SKM-1 (cell line): ENCODE data around the gene KIAA1549.

Experiments
- DNase-seq: peaks from one replicate; lab custom pipeline; 2025; ENCODE audit not compliant: unreplicated experiment; lab: John Stamatoyannopoulos, UW

The KIAA1549 gene

DNA sequence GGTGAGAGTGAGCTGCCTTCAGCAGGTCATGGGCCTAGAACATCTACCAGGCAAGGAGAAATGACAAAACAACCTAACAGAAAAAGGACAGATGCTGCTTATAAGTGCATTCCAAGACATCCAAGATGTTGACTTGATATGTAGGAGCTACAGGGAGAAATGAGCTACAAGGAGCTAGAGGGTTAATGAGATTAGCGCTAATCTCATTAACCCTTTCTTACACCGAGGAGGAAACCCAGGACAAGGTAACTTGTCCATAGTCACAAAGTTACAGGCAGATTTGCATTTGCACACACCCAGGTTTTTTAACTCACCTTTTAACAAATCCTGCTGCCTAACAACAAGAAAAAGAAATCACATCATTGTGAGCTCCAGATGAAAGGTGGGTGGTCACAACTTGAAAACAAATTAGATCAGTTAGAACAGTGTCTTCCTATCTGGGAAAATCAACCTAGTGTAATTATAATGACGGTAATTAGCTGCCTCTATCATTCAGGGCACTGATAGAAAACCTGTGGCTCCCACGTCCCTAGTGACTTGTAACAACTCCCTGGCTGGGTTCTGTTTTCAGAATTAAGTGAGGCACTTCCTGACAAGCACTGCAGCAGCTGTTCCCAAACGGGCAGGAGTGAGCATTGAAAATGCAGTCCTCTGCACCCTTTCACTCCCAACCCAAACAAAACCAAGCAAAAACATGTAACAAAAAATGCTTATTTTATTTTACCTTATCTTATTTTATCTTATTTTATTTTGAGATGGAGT lies 5.7 kb downstream of the KIAA1549 start:
- DNase-seq = no peak

DNA sequence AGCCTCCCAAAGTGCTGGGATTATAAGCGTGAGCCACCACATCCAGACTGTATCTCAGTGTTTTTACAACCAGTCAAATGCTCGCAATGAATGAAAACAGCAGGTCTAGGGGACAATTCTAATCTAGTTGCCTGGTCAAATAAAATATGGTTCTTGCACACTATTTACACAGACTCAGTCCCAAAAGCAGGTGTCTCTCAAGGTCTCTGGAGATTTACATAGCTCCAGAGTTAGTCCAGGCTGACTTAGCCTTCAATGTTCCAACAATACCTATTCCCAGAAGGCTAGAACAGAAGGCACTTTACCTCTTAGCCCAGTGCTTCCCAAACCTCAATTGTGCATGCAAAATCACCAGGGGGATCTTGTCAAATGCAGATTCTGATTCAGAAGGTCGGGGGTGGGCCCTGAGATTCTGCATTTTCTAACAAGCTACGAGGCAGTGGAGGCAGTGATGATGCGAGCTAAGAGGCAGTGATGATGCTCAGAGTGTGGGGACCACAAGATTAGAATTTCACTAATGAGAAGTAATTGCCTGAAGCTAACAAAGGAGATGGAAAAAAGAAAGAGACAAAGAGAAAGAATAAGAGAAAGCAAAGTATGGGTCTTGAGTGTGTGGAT lies 6.4 kb downstream of the KIAA1549 start:
- DNase-seq = no peak

DNA sequence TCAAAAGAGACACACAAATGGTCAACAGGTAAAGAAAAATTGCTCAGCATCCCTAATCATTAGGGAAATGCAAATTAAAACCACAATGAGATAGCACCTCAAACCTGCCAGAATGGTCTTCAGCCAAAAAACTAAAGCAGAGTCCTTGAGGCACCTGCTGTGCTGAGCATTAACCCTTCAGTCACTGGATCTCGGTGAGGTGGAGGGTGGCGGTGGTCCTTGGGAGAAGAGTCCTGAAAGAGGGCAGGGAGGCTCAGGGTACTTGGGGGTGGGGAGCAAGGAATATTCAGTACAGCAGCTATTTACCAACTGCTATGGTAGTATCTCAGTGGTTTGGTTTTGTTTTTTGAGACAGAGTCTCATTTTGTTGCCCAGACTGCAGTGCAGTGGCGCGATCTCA lies 7.1 kb downstream of the KIAA1549 start:
- no peak for DNase-seq

DNA sequence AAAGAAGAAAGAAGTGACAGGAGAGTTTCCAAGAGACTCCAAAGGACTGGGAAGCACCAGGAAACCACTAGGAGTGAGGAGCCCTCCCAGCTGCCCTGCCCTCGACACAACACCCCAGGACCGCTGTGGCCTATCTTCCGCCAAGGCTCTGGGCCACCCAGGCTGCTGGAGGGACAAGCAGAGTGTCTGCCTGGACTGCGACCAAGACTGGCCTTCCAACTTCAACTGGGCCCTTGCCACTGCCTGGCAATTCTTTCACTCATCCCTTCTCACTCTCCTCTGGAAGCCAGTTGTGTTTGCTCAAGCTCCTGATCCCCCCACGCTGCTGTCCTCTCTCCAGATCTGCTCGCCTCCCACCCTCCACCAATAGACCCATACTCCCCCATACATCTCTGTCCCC lies 10.2 kb downstream of the KIAA1549 start:
- no peak for DNase-seq

DNA sequence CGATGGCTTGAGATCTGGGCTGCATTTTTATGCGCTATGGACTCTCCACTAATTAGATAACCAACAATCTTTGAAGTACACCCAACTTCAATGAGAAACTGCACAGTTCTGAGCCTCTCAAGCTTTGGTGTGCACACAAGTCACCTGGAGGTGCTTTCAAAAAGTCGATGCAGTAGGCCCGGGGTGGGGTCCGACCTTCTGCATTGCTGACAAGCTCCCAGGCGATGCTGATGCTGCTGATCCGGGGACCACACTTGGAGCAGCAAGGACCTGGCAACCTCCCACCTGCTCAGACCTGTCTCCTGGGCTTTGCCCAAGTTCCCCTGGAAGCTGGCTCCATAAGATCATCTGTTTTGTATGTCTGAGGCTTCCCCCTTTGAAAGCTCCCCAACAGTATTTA lies 10.7 kb downstream of the KIAA1549 start:
- DNase-seq = no peak

DNA sequence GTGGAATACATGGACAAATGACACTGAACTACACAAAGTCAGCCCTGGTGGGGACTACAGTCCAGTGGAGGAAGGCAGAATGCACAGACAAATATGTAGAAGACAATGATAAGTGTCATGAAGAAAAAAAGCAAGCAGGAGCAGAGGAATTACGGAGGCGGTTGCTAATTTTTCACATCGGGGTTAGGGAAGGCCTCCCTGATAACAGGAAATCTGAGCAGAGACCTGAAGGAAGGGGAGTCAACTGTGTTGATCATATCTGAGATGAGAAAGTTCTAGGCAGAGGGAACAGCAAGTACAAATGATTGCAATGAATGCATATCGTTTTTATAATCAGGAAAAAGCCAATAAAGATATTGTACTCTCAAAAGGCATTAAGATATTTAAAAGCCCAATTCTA lies 14.0 kb downstream of the KIAA1549 start:
- no peak for DNase-seq

DNA sequence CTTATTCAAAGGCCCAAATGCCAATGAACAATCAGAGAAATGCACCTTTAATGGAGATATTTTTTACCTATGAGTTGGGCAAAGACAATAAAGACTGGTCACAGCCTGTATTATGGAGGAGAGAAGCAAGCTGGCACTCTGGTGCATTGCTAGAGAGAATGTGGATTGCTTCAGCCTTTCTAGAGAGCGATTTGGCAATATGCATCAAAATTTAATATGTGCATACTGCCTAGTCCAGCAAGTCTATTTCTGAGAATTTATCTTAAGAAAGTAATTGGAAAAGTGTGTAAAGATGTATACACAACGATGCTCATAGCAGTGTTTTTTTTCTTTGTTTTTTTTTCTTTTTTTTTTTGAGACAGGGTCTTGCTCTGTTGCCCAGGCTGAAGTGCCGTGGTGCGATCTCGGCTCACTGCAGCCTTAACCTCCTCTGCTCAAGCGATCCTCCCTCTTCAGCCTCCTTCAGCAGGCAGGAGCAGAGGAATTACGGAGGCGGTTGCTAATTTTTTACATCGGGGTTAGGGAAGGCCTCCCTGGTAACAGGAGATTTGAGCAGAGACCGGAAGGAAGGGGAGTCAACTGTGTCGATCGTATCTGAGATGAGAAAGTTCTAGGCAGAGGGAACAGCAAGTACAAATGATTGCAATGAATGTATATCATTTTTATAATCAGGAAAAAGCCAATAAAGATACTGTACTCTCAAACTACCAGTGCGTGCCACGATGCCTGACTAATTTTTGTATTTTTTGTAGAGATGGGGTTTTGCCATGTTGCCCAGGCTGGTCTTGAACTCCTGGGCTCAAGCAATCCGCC lies 16.4 kb downstream of the KIAA1549 start:
- no peak for DNase-seq

DNA sequence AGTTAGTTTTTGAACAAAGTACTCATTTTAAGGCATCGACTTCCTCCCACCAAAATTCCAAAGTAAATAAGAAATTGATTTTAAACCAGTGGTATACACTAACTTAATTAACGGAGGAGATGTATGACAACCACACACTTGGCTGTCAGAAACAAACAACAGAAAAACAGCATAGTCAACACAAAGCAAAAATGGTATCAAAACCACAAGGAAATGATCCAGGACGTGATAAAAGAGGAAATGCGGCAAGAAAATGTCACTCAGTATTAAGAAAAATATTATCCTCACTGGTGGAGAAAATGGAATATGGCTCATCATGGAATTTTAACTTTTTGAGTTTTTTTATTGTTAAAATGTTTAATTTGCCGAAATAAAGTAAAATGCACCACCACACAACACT lies 17.5 kb downstream of the KIAA1549 start:
- DNase-seq = no peak

DNA sequence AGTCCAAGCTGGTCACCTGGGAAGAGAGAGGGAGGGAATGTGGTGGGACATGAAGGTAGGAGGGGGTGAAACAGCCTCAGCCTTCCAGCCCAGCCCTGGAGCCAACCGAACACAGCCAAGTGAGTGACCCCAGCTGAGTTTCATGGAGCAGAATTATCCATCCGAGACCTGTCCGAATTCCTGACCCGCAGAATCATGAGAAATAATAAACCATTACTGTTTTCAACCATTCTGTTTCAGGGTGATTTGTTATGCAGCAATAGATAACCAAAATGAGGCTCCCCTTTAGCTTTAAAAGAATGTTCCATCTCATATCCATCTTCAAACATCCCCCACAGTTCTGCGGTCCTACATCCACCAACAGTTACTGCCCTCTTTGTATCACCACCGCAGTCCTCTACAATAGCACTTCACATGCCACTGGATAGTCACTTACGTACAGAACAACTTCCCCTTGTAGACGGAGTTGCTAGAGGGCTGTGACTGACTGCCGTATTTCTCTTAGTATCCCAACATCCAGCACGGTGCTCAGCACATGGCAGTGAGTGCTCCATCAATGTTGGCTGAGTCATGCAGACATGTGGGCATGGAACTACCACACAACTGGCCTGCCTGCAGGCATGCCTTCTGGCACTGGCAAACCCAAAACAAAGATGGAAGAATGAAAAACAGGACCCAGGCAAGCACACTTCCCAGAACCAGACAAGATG lies 18.5 kb downstream of the KIAA1549 start:
- no peak for DNase-seq

DNA sequence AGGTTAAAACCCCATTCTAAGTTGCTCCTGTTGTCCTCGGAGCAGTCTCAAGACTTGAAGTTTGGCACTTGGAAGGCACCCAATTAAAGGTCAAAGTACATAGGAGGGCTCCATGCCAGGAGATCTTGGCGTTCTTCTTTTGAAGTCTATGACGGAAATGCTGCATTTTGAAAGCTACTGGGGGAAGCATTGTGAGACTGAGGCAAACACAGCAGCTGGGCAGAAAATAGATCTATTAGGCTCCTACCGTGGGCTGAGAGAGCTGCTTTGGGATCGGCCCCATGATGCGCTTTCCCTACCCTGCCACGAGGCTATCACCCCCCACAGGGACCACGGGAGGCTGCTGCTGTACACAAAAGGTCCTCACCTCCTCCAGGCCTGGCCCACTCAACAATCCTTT lies 20.0 kb downstream of the KIAA1549 start:
- no peak for DNase-seq

DNA sequence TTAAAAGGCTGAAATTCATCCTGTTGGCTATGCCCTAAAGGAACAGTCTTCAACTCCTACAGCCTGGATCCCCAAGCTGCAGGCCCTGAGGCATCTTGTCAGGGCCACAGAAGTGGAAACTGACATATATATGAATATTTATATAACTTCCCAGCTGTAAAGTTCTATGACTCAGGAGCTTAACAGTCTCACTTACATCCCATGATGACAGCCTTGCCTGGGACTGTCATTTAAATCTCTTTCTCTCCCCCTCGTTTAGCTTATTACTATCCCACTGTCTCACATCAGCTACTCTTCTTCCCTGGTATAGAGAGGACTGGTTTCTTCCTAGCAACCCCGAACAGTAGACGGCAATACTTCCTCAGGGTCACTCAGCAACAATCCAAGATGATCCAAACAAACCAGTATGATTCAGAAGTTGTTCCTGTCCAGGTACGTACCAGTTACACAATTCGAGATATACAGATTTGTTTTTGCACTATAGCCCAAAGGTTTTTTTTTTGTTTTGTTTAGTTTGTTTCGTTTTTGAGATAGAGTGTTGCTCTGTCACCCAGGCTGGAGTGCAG lies 22.7 kb downstream of the KIAA1549 start:
- no peak for DNase-seq

DNA sequence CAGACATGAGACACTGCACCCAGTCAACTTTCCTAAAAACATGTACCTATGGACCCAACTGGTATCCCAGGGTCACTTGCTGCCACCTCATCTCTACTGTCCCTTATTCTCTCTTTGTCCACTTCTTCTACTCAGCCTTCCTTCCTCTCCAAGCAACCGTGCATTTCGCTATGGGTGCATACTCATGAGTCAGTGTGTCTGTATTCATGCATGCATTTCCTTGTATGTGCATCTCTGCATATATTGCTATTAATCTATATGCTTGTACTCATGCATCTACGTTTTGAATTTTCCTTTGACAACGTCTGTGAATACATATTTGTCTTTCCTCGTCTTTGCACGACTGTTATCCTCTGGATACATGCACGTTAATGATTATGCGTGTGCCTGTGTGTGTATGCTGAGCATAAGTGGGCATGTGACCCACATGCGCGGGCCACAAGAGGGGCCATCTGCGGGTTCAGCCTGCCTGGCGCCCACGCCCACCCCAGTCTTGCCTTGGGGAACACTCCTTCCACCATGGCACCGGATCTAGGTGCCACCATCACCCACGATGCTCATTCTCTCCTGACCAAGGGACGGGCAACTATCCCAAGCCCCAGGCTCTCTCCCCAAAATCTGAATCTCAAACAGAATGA lies 23.3 kb downstream of the KIAA1549 start:
- no peak for DNase-seq

DNA sequence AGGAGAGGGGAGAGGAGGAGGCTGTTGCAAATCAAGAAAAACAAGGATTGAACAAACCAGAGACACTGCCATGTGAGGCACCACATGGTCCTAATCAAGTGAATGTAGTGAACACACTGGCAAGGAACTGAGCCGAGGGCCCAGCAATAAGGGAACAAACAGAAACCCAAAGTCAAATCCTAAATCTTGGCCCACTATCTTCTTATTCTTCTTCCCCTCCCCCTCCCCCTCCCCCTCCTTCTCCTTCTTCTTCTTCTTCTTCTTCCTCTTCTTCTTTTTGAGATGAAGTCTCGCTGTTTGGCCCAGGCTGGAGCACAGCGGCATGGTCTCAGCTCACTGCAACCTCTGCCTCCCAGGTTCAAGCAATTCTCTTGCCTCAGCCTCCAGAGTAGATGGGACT lies 24.0 kb downstream of the KIAA1549 start:
- DNase-seq = no peak

DNA sequence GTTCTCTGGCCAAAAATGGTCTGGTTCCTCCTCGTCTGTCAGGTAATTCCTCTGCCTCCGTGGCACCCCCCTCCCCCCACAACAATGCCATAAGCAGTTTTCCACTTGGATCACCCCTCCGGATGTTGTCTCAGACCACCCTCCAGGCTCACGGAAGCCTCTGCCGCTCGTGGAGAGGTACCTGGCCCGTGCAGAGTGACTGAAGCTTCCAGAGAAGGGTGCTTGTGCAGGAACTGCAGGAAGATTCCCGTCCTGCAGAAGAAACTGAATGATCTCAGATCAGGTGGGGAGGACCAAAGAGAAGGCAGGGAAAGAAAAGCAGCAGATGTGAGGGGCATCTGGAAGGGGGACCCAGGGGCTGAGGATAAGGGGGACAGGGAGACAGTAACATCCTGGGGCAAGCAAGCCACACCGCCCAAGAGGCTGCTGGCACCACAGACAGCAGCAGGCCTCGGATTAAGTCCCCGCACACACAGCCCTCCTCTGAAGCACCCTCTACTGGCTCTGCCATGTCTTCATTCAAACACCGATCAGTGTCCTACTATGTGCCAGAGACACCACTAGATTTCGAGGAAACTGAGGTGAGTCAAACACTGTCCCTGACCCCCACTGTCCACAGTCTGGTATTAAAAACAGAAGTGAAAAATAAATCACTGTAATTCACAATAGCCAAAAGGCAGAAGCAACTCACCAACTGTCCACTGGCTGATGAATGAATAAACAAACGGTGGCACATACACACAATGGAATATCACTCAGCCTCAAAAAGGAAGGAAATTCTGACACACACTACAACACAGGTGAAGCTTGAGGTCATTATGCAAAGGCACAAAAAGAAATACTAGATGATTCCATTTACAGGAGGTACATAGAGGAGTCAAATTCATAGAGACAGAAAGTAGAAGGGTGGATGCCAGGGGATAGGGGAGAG lies 26.4 kb downstream of the KIAA1549 start:
- DNase-seq = no peak

DNA sequence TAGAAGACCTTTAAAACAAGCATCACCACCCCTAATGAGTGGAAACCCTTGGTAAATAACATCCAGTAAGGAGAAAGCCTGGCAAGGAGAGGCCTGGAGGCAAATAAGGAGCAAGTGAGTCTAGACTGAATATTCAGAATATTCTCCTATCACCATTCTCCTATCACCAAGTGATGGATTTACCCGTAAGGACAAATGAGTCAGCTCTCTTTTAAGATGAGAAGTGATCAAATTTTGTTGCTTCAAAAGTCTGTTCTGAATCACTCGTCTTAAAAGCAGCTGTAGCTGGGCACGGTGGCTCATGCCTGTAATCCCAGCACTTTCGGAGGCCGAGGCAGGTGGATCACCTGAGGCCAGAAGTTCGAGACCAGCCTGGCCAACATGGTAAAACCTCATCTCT lies 28.4 kb downstream of the KIAA1549 start:
- DNase-seq = no peak

DNA sequence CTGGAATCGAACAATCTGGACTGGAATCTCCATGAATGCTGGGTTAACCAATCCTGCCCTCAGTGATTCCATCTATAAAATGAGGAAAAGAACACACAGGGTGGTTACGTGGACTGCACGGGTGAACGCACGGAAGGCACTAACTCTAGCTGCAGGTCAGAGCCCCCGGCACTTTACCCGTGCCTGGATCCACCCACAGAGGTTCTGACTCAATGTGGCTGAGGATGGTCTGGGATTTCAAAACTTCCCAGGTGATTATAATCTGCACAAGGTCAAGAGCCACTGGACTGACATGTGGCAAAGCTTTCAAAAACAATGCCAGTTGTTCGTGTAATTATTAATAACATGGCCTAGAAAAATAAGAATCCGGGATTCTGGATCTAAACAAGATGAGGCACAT lies 29.2 kb downstream of the KIAA1549 start:
- DNase-seq = no peak

DNA sequence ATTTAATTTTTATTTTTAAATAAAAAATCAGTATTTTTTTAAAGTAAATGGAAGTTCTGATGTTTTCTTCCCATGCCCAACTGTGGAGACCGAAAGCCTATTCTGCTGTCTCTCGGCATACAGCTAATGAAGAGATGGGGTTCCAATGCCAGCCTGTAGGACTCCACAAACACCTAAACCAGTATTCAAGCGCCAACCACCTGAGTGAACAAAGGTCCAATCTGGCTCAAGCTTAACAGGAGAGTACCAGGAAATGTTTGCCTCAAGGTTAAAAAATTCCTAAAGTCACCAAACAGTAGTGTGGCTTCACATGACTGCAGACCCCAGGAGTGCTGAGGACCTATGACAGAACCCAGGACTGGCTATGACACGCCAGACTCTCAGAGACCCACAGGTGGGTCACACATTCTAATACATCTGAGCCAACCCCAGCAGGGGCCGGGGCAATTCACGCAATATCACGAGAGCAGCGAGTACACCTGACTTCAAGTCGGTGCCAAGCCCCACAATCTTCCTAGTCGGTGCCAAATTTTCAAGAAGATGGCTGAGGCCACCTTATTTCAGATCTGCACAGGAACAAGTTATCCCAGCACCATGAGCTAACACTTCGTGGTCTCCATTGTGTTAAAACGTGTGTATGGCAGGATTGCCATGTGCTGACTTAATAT lies 31.6 kb downstream of the KIAA1549 start:
- no peak for DNase-seq

DNA sequence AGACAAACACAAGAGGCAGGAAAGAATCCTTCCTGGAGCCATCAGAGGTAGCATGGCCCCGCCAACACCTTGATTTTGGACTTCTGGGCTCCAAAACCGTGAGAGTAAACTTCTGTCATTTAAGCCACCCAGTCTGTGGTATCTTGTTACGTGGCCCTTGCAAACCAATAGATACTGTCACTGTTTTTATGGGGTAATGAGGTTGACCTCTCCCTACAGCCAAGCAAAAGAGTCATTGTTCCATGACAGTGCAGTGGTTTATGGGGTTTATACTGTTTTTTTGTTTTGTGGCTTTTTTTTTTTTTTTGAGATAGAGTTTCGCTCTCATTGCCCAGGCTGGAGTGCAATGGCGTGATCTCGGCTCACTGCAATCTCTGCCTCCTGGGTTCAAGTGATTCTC lies 32.8 kb downstream of the KIAA1549 start:
- no peak for DNase-seq

DNA sequence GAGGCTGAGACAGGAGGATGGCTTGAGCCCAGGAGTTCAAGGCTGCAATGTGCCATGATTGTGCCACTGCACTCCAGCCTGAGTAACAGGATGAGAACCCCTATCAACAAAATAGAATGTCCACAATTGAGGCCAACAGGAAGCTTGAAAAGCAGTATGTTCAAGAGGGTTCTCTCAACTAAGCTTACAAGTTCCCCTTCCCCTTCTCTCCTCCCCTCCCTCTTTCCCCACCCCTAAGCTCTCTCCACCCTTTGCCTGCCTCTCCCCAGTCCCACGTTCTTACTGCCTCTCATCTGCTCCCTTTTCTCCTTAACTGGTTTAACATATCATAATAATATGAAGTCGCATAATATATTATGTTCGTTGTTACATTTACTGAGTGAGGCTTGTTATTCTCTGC lies 35.4 kb downstream of the KIAA1549 start:
- DNase-seq = peak; percentile 43
